CD8-positive, alpha-beta memory T cell (primary cell): ENCODE results near the gene TMEFF1. TPM values are rescaled to one million over a fixed set of nuclear protein-coding genes. Genes with fewer than 3 reads are reported as not detected.

ENCODE experiments used
- CTCF ChIA-PET: fragments of 350-600 bp; sonication (Branson Sonifier 250); formaldehyde crosslinking; loops from one replicate; lab custom pipeline; 2021; ENCODE audit warnings: antibody characterized with exemption; lab: Charles Lee
- POLR2A ChIA-PET: fragments of 350-600 bp; sonication (Branson Sonifier 250); formaldehyde crosslinking; loops from one replicate; lab custom pipeline; 2021; ENCODE audit warnings: antibody characterized with exemption; lab: Charles Lee
- DNase-seq, 5 donors: peaks; one replicate each; pipeline versions ENCODE4 v3.0.0 to v3.0.0-alpha.2; 2020 to 2022; ENCODE audit warnings: mixed read lengths in 1 of 5
- H3K27ac ChIP-seq: one replicate; pipeline ENCODE4 v1.7.0; 2013; ENCODE audit warnings: low read depth, mild to moderate bottlenecking, low read length, moderate library complexity
- H3K27me3 ChIP-seq: 2 replicates; pipeline ENCODE4 v1.7.0; 2013; ENCODE audit warnings: low read length, mild to moderate bottlenecking; ENCODE audit not compliant: insufficient read depth, poor library complexity, severe bottlenecking
- H3K36me3 ChIP-seq: 2 replicates; pipeline ENCODE4 v1.7.0; 2013; ENCODE audit warnings: mild to moderate bottlenecking, low read length, moderate library complexity; ENCODE audit not compliant: insufficient read depth
- H3K4me1 ChIP-seq: 2 replicates; pipeline ENCODE4 v1.7.0; 2013; ENCODE audit warnings: mild to moderate bottlenecking, low read length, moderate library complexity; ENCODE audit not compliant: insufficient read depth
- H3K4me3 ChIP-seq: 2 replicates; pipeline ENCODE4 v1.7.0; 2013; ENCODE audit warnings: mild to moderate bottlenecking, low read length
- H3K9me3 ChIP-seq: 2 replicates; pipeline ENCODE4 v1.7.0; 2013; ENCODE audit warnings: mild to moderate bottlenecking, low read length
- H3K27ac Mint-ChIP-seq, 8 donors: one replicate each; pipeline ENCODE4 v1.8.0; 2020 to 2021; ENCODE audit warnings: mixed read lengths in 8 of 8, mild to moderate bottlenecking in 6 of 8, inconsistent platforms in 3 of 8, moderate library complexity in 3 of 8
- H3K27me3 Mint-ChIP-seq, 2 donors: one replicate each; pipeline ENCODE4 v1.8.0; 2020 to 2021; ENCODE audit warnings: mixed read lengths in 2 of 2, mild to moderate bottlenecking in 1 of 2, moderate library complexity in 1 of 2
- H3K36me3 Mint-ChIP-seq, 3 donors: one replicate each; pipeline ENCODE4 v1.8.0; 2020 to 2021; ENCODE audit warnings: mixed read lengths in 3 of 3, inconsistent platforms in 1 of 3, mild to moderate bottlenecking in 1 of 3
- H3K4me1 Mint-ChIP-seq, 3 donors: one replicate each; pipeline ENCODE4 v1.8.0; 2020 to 2021; ENCODE audit warnings: mixed read lengths in 3 of 3, inconsistent platforms in 1 of 3, mild to moderate bottlenecking in 1 of 3
- H3K4me3 Mint-ChIP-seq, 7 donors: one replicate each; pipeline ENCODE4 v1.8.0; 2020 to 2021; ENCODE audit warnings: mixed read lengths in 7 of 7, mild to moderate bottlenecking in 6 of 7, moderate library complexity in 4 of 7, inconsistent platforms in 2 of 7
- H3K9me3 Mint-ChIP-seq, 5 donors: one replicate each; pipeline ENCODE4 v1.8.0; 2020 to 2022; ENCODE audit warnings: mixed read lengths in 5 of 5, mild to moderate bottlenecking in 3 of 5, moderate library complexity in 2 of 5, inconsistent platforms in 1 of 5
- polyA plus RNA-seq: library from polyadenylated mRNA; unstranded; fragments of 300-500 nt; fragmentation: Illumina TruSeq; gene quantifications from one replicate; pipeline ENCODE4 v1.2.3, GENCODE V29; 2021
- total RNA-seq, 2 experiments: library from RNA; stranded (reverse); gene quantifications; one replicate each; pipeline ENCODE4 v1.2.3, GENCODE V29; 2021

Gene TMEFF1
- total and polyA plus RNA-seq, 3 experiments from 2014 or later, result 0.37 to 0.38 TPM; not detected in 1

GRCh38 chr9:100441911-100442361, 31.0 kb upstream of the TMEFF1 start:
- CTCF ChIA-PET, result interaction anchor here (1.2 kb wide), 1 partner anchor 28 kb away, joined by 3 read pairs; no protein-coding TSS in a partner anchor
- H3K4me1 Mint-ChIP-seq, result peaks cover 5 to 9% (median 8%) of the 10 kb centered on the region in 3 donors

GRCh38 chr9:100443781-100444768, 28.9 kb upstream of the TMEFF1 start:
- no peaks in the 10 kb centered on the region for H3K27me3 ChIP-seq
- Mint-ChIP-seq H3K27ac (peak overlapping the region in 3 of 8 donors; percentile 52 to 75 (median 69)), H3K9me3 (no peaks in the 10 kb centered on the region), H3K36me3 (peaks cover 0 to 51% (median 10%) of the 10 kb centered on the region in 3 donors), H3K4me3 (no peak overlapping the region), H3K27me3 (no peaks in the 10 kb centered on the region), H3K4me1 (peaks cover 2 to 5% (median 3%) of the 10 kb centered on the region in 3 donors)
- DNase-seq, result no peak
- H3K4me1 ChIP-seq, result no peaks in the 10 kb centered on the region
- H3K9me3 ChIP-seq, result no peaks in the 10 kb centered on the region
- ChIA-PET POLR2A (no interaction called here), CTCF (interaction anchor here (1.2 kb wide), 1 partner anchor 10 kb away, joined by 3 read pairs; no protein-coding TSS in a partner anchor)
- H3K36me3 ChIP-seq, result no peaks in the 10 kb centered on the region
- H3K27ac ChIP-seq, result no peak overlapping the region
- H3K4me3 ChIP-seq, result no peak overlapping the region

More at GRCh38 chr9:100441911-100442361, 31.0 kb upstream of the TMEFF1 start:
- no peak overlapping the region for H3K27ac ChIP-seq
- H3K36me3 ChIP-seq, result no peaks in the 10 kb centered on the region
- POLR2A ChIA-PET, result no interaction called here
- no peak for DNase-seq
- peaks cover 0 to 41% (median 10%) of the 10 kb centered on the region in 3 donors for H3K36me3 Mint-ChIP-seq
- H3K27me3 Mint-ChIP-seq, result no peaks in the 10 kb centered on the region
- no peak overlapping the region for H3K27ac Mint-ChIP-seq
- no peak overlapping the region for H3K4me3 Mint-ChIP-seq
- no peaks in the 10 kb centered on the region for H3K9me3 Mint-ChIP-seq
- no peaks in the 10 kb centered on the region for H3K27me3 ChIP-seq
- H3K9me3 ChIP-seq, result no peaks in the 10 kb centered on the region
- H3K4me3 ChIP-seq, result no peak overlapping the region
- H3K4me1 ChIP-seq, result no peaks in the 10 kb centered on the region

GRCh38 chr9:100445161-100445902, 27.6 kb upstream of the TMEFF1 start:
- Histone ChIP-seq H3K9me3 (no peaks in the 10 kb centered on the region), H3K27ac (no peak overlapping the region), H3K27me3 (no peaks in the 10 kb centered on the region), H3K36me3 (no peaks in the 10 kb centered on the region), H3K4me1 (no peaks in the 10 kb centered on the region), H3K4me3 (no peak overlapping the region)
- ChIA-PET CTCF (no interaction called here), POLR2A (no interaction called here)
- no peak for DNase-seq
- H3K4me1 Mint-ChIP-seq, result peaks cover 1 to 5% (median 3%) of the 10 kb centered on the region in 3 donors
- peak overlapping the region in 1 of 8 donors; percentile 23 for H3K27ac Mint-ChIP-seq
- no peaks in the 10 kb centered on the region for H3K27me3 Mint-ChIP-seq
- H3K36me3 Mint-ChIP-seq, result peaks cover 0 to 50% (median 14%) of the 10 kb centered on the region in 3 donors
- H3K4me3 Mint-ChIP-seq, result no peak overlapping the region
- no peaks in the 10 kb centered on the region for H3K9me3 Mint-ChIP-seq

GRCh38 chr9:100445903-100446549, 26.9 kb upstream of the TMEFF1 start:
- Mint-ChIP-seq H3K4me3 (no peak overlapping the region), H3K36me3 (peaks cover 7 to 57% (median 21%) of the 10 kb centered on the region in 3 donors), H3K4me1 (peaks cover 1 to 5% (median 3%) of the 10 kb centered on the region in 3 donors), H3K27me3 (no peaks in the 10 kb centered on the region), H3K27ac (peak overlapping the region in 1 of 8 donors; percentile 29), H3K9me3 (no peaks in the 10 kb centered on the region)
- no peak overlapping the region for H3K27ac ChIP-seq
- no peak overlapping the region for H3K4me3 ChIP-seq
- ChIA-PET POLR2A (no interaction called here), CTCF (no interaction called here)
- DNase-seq, result no peak
- H3K9me3 ChIP-seq, result no peaks in the 10 kb centered on the region
- no peaks in the 10 kb centered on the region for H3K36me3 ChIP-seq
- H3K4me1 ChIP-seq, result no peaks in the 10 kb centered on the region
- H3K27me3 ChIP-seq, result no peaks in the 10 kb centered on the region

DNA sequence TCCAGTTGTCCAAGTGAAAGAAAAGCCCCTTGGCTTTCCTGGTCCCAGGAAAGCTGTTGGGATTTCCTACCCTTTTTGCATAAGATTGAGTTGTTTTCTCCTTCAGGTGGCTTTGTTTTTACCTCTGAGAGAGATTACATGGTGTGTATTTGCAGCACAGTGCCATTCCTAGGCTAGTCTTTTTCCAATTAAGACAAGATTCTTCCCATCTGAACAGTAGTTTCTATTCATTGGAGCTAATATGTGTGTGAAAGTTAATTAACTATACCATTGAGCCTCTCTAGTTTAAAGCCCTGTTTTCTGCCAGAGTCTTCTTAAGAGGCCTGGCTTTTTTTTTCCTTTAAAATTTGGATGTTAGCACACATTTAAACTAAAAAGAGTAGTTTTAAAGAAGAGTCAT, 25.9 kb upstream of the TMEFF1 start:
- peaks cover 1 to 5% (median 3%) of the 10 kb centered on the region in 3 donors for H3K4me1 Mint-ChIP-seq
- CTCF ChIA-PET, result no interaction called here
- H3K36me3 ChIP-seq, result no peaks in the 10 kb centered on the region
- H3K4me3 Mint-ChIP-seq, result no peak overlapping the region
- H3K36me3 Mint-ChIP-seq, result peaks cover 14 to 62% (median 27%) of the 10 kb centered on the region in 3 donors
- POLR2A ChIA-PET, result no interaction called here
- no peak overlapping the region for H3K27ac Mint-ChIP-seq
- no peaks in the 10 kb centered on the region for H3K9me3 ChIP-seq
- peaks cover 0 to 1% (median 0%) of the 10 kb centered on the region in 5 donors for H3K9me3 Mint-ChIP-seq
- H3K27me3 Mint-ChIP-seq, result no peaks in the 10 kb centered on the region
- no peak overlapping the region for H3K27ac ChIP-seq
- H3K4me1 ChIP-seq, result no peaks in the 10 kb centered on the region
- no peak for DNase-seq
- H3K4me3 ChIP-seq, result no peak overlapping the region
- no peaks in the 10 kb centered on the region for H3K27me3 ChIP-seq

DNA sequence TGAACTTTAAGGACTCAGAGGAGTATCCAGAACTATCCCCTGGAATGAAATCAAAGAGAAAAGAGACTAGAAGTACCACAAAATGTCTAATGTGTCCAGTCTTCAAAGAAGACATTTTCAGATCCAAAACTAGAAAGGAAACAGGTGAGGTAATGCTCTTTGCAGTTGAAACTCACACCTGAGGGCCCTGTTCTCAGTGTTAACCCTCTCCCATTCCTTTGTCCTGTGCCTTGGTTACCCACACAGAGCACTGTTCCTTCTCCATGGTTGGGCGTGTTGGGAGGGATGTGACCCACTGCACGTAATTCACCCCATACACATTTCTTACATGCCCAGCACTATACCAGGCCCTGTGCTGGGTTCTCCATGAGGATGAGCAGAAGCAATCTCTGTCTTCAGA, 24.7 kb upstream of the TMEFF1 start:
- Mint-ChIP-seq H3K9me3 (peaks cover 0 to 1% (median 0%) of the 10 kb centered on the region in 5 donors), H3K4me1 (peaks cover 1 to 5% (median 3%) of the 10 kb centered on the region in 3 donors), H3K27ac (no peak overlapping the region), H3K4me3 (no peak overlapping the region), H3K36me3 (peaks cover 18 to 65% (median 27%) of the 10 kb centered on the region in 3 donors), H3K27me3 (no peaks in the 10 kb centered on the region)
- no peak overlapping the region for H3K27ac ChIP-seq
- H3K27me3 ChIP-seq, result no peaks in the 10 kb centered on the region
- H3K9me3 ChIP-seq, result no peaks in the 10 kb centered on the region
- no peak overlapping the region for H3K4me3 ChIP-seq
- H3K4me1 ChIP-seq, result no peaks in the 10 kb centered on the region
- ChIA-PET CTCF (no interaction called here), POLR2A (no interaction called here)
- H3K36me3 ChIP-seq, result no peaks in the 10 kb centered on the region
- no peak for DNase-seq

DNA sequence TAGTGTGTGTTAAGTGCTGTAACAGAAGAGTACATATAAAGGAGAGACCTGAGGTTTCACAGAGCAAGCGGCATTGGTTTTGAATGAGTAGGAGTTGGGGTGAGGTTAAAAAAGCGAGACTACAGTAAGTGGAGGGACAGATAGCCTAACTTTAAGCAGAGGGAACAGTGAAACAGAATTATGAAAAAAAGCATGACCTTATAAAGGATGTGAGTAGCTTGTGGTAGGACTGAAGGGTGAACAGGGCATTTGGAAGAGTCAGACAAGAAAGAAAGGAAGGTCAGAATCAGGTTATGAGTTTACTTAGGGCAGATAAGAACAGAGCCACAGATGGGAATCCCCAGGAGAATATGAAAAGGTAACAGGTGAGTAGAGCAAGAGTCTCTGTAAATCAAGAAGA, 23.5 kb upstream of the TMEFF1 start:
- peaks cover 22 to 57% (median 30%) of the 10 kb centered on the region in 3 donors for H3K36me3 Mint-ChIP-seq
- peak overlapping the region in 2 of 8 donors; percentile 23 to 26 for H3K27ac Mint-ChIP-seq
- Histone ChIP-seq H3K9me3 (no peaks in the 10 kb centered on the region), H3K4me1 (no peaks in the 10 kb centered on the region), H3K27ac (no peak overlapping the region), H3K27me3 (no peaks in the 10 kb centered on the region), H3K4me3 (no peak overlapping the region), H3K36me3 (no peaks in the 10 kb centered on the region)
- H3K4me1 Mint-ChIP-seq, result peaks cover 1 to 3% (median 1%) of the 10 kb centered on the region in 3 donors
- POLR2A ChIA-PET, result no interaction called here
- CTCF ChIA-PET, result no interaction called here
- no peak overlapping the region for H3K4me3 Mint-ChIP-seq
- no peaks in the 10 kb centered on the region for H3K27me3 Mint-ChIP-seq
- no peak for DNase-seq
- peaks cover 0 to 1% (median 0%) of the 10 kb centered on the region in 5 donors for H3K9me3 Mint-ChIP-seq
